ENCODE results near the gene FAM118A.

Gene FAM118A

GRCh38 chr22:45329530-45329936 is 19.8 kb downstream of the FAM118A start:
- H3K27ac ChIP-seq (ENCODE audit: insufficient read depth, low read depth, low read length, poor library complexity, severe bottlenecking), result no peak overlapping the region
- WGBS, 2 experiments, result 94 to 96% methylated on average over 12 of the region's 12 CpGs

GRCh38 chr22:45330548-45330947 is 20.8 kb downstream of the FAM118A start:
- Histone ChIP-seq H3K4me1 (ENCODE audit: control insufficient read depth, insufficient read depth, low read length) (no peaks in the 10 kb centered on the region), H3K9me3 (ENCODE audit: control insufficient read depth, low read length) (no peaks in the 10 kb centered on the region), H3K36me3 (ENCODE audit: control insufficient read depth, insufficient read depth, low read length) (peaks cover 12% of the 10 kb centered on the region), H3K27ac (ENCODE audit: insufficient read depth, low read depth, low read length, poor library complexity, severe bottlenecking) (no peak overlapping the region), H3K4me3 (ENCODE audit: insufficient read depth, low read depth, low read length) (no peak overlapping the region), H3K27me3 (ENCODE audit: control insufficient read depth, insufficient read depth, low read length, poor library complexity, severe bottlenecking) (no peaks in the 10 kb centered on the region)
- 95% methylated on average over 19 of the region's 19 CpGs for WGBS, 2 experiments

More at GRCh38 chr22:45329530-45329936, 19.8 kb downstream of the FAM118A start:
- H3K9me3 ChIP-seq (ENCODE audit: control insufficient read depth, low read length), result no peaks in the 10 kb centered on the region
- peaks cover 16% of the 10 kb centered on the region for H3K36me3 ChIP-seq (ENCODE audit: control insufficient read depth, insufficient read depth, low read length)
- H3K27me3 ChIP-seq (ENCODE audit: control insufficient read depth, insufficient read depth, low read length, poor library complexity, severe bottlenecking), result no peaks in the 10 kb centered on the region
- no peak overlapping the region for H3K4me3 ChIP-seq (ENCODE audit: insufficient read depth, low read depth, low read length)
- H3K4me1 ChIP-seq (ENCODE audit: control insufficient read depth, insufficient read depth, low read length), result no peaks in the 10 kb centered on the region

DNA sequence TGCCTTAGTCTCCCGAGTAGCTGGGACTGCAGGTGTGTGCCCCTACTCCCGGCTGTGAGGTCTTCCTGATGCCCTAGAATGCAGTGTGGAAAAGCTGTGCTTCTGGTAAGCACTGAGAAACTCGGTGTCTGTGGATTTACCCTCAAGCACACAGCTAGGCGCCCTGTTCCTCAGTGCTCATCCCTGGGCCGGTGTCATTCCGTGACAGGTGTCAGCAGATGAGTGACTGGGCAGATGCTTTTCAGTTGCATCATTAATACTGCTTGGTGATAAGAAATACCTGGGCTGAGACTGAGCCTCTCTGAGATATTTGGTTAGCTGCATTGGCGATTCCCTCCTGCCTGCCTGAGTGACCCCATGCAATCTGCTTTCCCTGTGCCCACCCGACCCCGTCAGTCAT is 21.8 kb downstream of the FAM118A start:
- Histone ChIP-seq H3K9me3 (ENCODE audit: control insufficient read depth, low read length) (no peaks in the 10 kb centered on the region), H3K36me3 (ENCODE audit: control insufficient read depth, insufficient read depth, low read length) (peaks cover 12% of the 10 kb centered on the region), H3K27ac (ENCODE audit: insufficient read depth, low read depth, low read length, poor library complexity, severe bottlenecking) (no peak overlapping the region), H3K27me3 (ENCODE audit: control insufficient read depth, insufficient read depth, low read length, poor library complexity, severe bottlenecking) (no peaks in the 10 kb centered on the region), H3K4me3 (ENCODE audit: insufficient read depth, low read depth, low read length) (no peak overlapping the region), H3K4me1 (ENCODE audit: control insufficient read depth, insufficient read depth, low read length) (no peaks in the 10 kb centered on the region)
- WGBS, 2 experiments, result 94 to 97% methylated on average over 9 of the region's 9 CpGs

- no peak overlapping the region for H3K27ac ChIP-seq (ENCODE audit: insufficient read depth, low read depth, low read length, poor library complexity, severe bottlenecking)
- H3K27me3 ChIP-seq (ENCODE audit: control insufficient read depth, insufficient read depth, low read length, poor library complexity, severe bottlenecking), result no peaks in the 10 kb centered on the region
- peaks cover 12% of the 10 kb centered on the region for H3K36me3 ChIP-seq (ENCODE audit: control insufficient read depth, insufficient read depth, low read length)
- H3K4me1 ChIP-seq (ENCODE audit: control insufficient read depth, insufficient read depth, low read length), result no peaks in the 10 kb centered on the region
- H3K4me3 ChIP-seq (ENCODE audit: insufficient read depth, low read depth, low read length), result no peak overlapping the region
- 94 to 96% methylated on average over 7 of the region's 7 CpGs for WGBS, 2 experiments
- H3K9me3 ChIP-seq (ENCODE audit: control insufficient read depth, low read length), result no peaks in the 10 kb centered on the region
These were observed 22.3 kb downstream of the FAM118A start for GRCh38 chr22:45332001-45332400.

- no peak overlapping the region for H3K27ac ChIP-seq (ENCODE audit: insufficient read depth, low read depth, low read length, poor library complexity, severe bottlenecking)
- no peaks in the 10 kb centered on the region for H3K9me3 ChIP-seq (ENCODE audit: control insufficient read depth, low read length)
- no peaks in the 10 kb centered on the region for H3K27me3 ChIP-seq (ENCODE audit: control insufficient read depth, insufficient read depth, low read length, poor library complexity, severe bottlenecking)
- H3K4me3 ChIP-seq (ENCODE audit: insufficient read depth, low read depth, low read length), result no peak overlapping the region
- no peaks in the 10 kb centered on the region for H3K4me1 ChIP-seq (ENCODE audit: control insufficient read depth, insufficient read depth, low read length)
- H3K36me3 ChIP-seq (ENCODE audit: control insufficient read depth, insufficient read depth, low read length), result peaks cover 6% of the 10 kb centered on the region
- 93% methylated on average over 4 to 5 of the region's 5 CpGs for WGBS, 2 experiments
These were observed 24.3 kb downstream of the FAM118A start for GRCh38 chr22:45334068-45334467.

DNA sequence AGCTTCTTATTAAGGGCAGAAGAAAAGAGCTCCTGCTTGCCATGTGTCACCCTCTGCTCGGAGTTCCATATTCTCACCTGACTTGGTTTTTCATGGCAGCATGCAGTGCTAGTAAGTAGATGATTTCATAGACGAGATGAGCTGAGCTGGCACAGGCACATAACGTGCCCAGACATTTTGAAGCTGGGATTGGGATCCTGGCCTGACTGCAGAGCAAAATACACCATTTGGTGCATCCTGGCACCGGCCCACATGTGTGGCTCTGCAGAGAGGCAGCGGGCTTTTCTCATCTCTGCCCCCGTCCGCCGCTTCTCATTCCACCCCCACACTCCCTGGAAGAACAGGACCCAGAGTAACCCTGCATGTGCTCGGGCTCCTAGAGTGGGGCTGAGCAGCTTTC is 24.8 kb downstream of the FAM118A start:
- Histone ChIP-seq H3K4me3 (ENCODE audit: insufficient read depth, low read depth, low read length) (no peak overlapping the region), H3K27me3 (ENCODE audit: control insufficient read depth, insufficient read depth, low read length, poor library complexity, severe bottlenecking) (no peaks in the 10 kb centered on the region), H3K27ac (ENCODE audit: insufficient read depth, low read depth, low read length, poor library complexity, severe bottlenecking) (no peak overlapping the region), H3K4me1 (ENCODE audit: control insufficient read depth, insufficient read depth, low read length) (no peaks in the 10 kb centered on the region), H3K36me3 (ENCODE audit: control insufficient read depth, insufficient read depth, low read length) (peaks cover 6% of the 10 kb centered on the region), H3K9me3 (ENCODE audit: control insufficient read depth, low read length) (no peaks in the 10 kb centered on the region)
- 94 to 95% methylated on average over 9 of the region's 9 CpGs for WGBS, 2 experiments

- H3K9me3 ChIP-seq (ENCODE audit: control insufficient read depth, low read length), result no peaks in the 10 kb centered on the region
- no peaks in the 10 kb centered on the region for H3K4me1 ChIP-seq (ENCODE audit: control insufficient read depth, insufficient read depth, low read length)
- H3K4me3 ChIP-seq (ENCODE audit: insufficient read depth, low read depth, low read length), result no peak overlapping the region
- H3K27me3 ChIP-seq (ENCODE audit: control insufficient read depth, insufficient read depth, low read length, poor library complexity, severe bottlenecking), result no peaks in the 10 kb centered on the region
- H3K27ac ChIP-seq (ENCODE audit: insufficient read depth, low read depth, low read length, poor library complexity, severe bottlenecking), result no peak overlapping the region
- 69 to 70% methylated on average over 26 of the region's 26 CpGs for WGBS, 2 experiments
- peaks cover 6% of the 10 kb centered on the region for H3K36me3 ChIP-seq (ENCODE audit: control insufficient read depth, insufficient read depth, low read length)
These were observed 25.5 kb downstream of the FAM118A start for GRCh38 chr22:45335021-45335818.

DNA sequence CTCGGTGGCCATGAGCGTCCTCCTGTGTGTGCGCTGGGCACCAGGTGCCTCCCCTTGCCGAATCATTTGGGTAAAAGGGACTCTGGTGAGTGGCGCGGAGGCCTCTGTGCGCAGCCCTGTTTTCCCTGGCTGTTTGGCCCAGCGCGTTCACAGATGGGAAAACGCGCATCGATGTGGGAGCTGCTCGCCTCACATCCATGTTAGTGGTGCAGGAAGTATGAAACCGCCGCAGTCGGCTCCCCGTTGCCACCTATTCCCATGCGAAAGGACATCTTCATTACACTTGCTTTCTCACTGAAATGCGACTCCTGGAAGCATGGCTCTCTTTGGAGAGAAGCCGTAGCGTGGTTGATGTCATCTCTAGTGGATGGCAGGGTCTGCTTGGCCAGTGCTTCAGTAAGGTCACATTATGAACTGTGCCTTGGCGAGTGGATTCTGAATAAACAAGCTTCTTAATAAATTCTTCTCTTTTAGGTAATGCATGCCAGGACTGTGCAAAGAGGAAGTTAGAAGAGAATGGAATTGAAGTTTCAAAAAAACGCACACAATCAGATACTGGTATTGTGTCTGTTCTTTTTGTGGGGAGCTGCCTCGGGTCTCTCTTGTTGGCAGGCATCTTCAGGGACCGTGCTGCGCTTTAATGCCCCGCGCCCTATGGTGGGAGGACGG is 26.3 kb downstream of the FAM118A start:
- Histone ChIP-seq H3K27ac (ENCODE audit: insufficient read depth, low read depth, low read length, poor library complexity, severe bottlenecking) (no peak overlapping the region), H3K27me3 (ENCODE audit: control insufficient read depth, insufficient read depth, low read length, poor library complexity, severe bottlenecking) (no peaks in the 10 kb centered on the region), H3K9me3 (ENCODE audit: control insufficient read depth, low read length) (no peaks in the 10 kb centered on the region), H3K36me3 (ENCODE audit: control insufficient read depth, insufficient read depth, low read length) (peaks cover 6% of the 10 kb centered on the region), H3K4me1 (ENCODE audit: control insufficient read depth, insufficient read depth, low read length) (no peaks in the 10 kb centered on the region), H3K4me3 (ENCODE audit: insufficient read depth, low read depth, low read length) (no peak overlapping the region)
- WGBS, 2 experiments, result 92 to 93% methylated on average over 29 of the region's 29 CpGs

DNA sequence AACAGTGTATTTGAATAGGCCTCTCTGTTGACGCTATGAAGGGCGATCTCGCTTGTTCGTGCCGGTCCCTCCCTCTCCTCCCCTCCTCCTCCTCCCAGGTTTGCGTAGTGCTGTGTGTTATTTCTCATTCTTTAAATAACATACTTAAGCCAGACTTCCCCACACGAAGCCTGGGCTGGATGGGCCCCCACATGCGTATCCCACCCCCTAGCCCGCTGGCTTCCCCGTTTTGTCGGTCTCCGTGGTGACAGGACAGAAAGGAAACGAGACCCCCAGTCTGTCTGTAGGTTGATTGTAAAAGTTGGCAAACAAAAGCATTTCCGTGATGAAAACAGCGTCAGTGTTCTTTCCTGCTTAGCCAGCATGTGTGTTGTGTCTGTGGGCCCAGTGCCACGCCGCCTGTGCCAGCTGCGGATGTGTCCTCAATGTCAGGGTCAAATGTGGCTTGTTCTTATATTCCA is 27.3 kb downstream of the FAM118A start:
- Histone ChIP-seq H3K27ac (ENCODE audit: insufficient read depth, low read depth, low read length, poor library complexity, severe bottlenecking) (no peak overlapping the region), H3K36me3 (ENCODE audit: control insufficient read depth, insufficient read depth, low read length) (peaks cover 6% of the 10 kb centered on the region), H3K9me3 (ENCODE audit: control insufficient read depth, low read length) (no peaks in the 10 kb centered on the region), H3K4me1 (ENCODE audit: control insufficient read depth, insufficient read depth, low read length) (no peaks in the 10 kb centered on the region), H3K27me3 (ENCODE audit: control insufficient read depth, insufficient read depth, low read length, poor library complexity, severe bottlenecking) (no peaks in the 10 kb centered on the region), H3K4me3 (ENCODE audit: insufficient read depth, low read depth, low read length) (no peak overlapping the region)
- WGBS, 2 experiments, result 93% methylated on average over 18 of the region's 18 CpGs

DNA sequence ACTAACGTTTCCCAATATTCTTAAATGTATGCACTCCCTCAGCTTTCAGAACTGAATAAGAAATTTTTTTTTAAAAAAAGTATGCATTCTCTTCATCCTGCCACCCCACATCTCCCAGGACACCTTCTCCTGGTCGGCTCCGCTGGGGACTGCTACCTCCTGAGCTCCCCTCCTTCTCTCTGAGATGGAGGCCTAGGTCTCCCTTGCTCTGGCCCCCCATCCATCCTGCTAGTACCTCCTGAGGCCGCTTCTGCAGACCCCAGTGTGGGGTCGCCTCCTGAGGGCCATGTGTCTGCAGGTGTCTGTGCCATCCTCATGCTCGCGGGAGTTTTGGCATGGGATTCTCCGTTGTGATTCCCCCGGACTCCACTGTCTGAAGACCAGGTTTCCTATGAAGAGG is 27.8 kb downstream of the FAM118A start:
- Histone ChIP-seq H3K27me3 (ENCODE audit: control insufficient read depth, insufficient read depth, low read length, poor library complexity, severe bottlenecking) (no peaks in the 10 kb centered on the region), H3K9me3 (ENCODE audit: control insufficient read depth, low read length) (no peaks in the 10 kb centered on the region), H3K27ac (ENCODE audit: insufficient read depth, low read depth, low read length, poor library complexity, severe bottlenecking) (no peak overlapping the region), H3K36me3 (ENCODE audit: control insufficient read depth, insufficient read depth, low read length) (peaks cover 1% of the 10 kb centered on the region), H3K4me3 (ENCODE audit: insufficient read depth, low read depth, low read length) (no peak overlapping the region), H3K4me1 (ENCODE audit: control insufficient read depth, insufficient read depth, low read length) (no peaks in the 10 kb centered on the region)
- WGBS, 2 experiments, result 93 to 94% methylated on average over 9 of the region's 9 CpGs
